ENCODE data around the gene PSAPL1. TPM values are rescaled to one million over a fixed set of nuclear protein-coding genes. Genes with fewer than 3 reads are reported as not detected.

PSAPL1 gene
- total RNA-seq, 1 donor from 2014 or later: not detected

GRCh38 chr4:7466215-7466614, 31.5 kb upstream of the PSAPL1 start:
- no peaks in the 10 kb centered on the region for H3K27me3 Mint-ChIP-seq

DNA sequence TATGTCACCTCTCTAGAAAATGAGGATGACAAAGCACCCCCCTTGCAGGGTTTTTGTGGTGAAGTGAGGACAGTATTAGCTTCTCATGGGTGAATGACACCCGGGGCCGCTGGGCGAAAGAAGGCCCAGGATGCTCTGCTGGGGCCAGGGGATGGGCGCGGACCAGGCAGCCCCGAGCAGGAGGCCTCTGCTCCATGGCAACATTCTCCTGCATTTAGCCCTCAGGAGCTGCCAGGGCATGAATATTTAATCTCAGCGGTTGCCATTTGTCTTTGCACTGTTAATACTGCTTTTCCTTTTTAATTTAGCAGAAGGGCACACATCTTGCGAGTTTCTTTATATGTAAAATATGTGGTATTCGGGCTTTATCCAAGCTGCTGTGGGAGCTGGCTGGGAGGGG, 30.3 kb upstream of the PSAPL1 start:
- H3K4me1 Mint-ChIP-seq: no peaks in the 10 kb centered on the region
- intact Hi-C loops (cut with micrococcal nuclease): no loop called here
- no peak overlapping the region for H3K27ac Mint-ChIP-seq
- TF ChIP-seq, protein P1, sequence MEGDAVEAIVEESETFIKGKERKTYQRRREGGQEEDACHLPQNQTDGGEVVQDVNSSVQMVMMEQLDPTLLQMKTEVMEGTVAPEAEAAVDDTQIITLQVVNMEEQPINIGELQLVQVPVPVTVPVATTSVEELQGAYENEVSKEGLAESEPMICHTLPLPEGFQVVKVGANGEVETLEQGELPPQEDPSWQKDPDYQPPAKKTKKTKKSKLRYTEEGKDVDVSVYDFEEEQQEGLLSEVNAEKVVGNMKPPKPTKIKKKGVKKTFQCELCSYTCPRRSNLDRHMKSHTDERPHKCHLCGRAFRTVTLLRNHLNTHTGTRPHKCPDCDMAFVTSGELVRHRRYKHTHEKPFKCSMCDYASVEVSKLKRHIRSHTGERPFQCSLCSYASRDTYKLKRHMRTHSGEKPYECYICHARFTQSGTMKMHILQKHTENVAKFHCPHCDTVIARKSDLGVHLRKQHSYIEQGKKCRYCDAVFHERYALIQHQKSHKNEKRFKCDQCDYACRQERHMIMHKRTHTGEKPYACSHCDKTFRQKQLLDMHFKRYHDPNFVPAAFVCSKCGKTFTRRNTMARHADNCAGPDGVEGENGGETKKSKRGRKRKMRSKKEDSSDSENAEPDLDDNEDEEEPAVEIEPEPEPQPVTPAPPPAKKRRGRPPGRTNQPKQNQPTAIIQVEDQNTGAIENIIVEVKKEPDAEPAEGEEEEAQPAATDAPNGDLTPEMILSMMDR (IDR thresholded peaks at IDR 0.05): no peak
- no peaks in the 10 kb centered on the region for H3K27me3 Mint-ChIP-seq
- H3K4me3 Mint-ChIP-seq: no peak overlapping the region
- H3K36me3 Mint-ChIP-seq (ENCODE audit: low read depth): no peaks in the 10 kb centered on the region
- ChIA-PET POLR2A (no interaction called here), CTCF (no interaction called here)
- DNase-seq: no peak
- peaks cover 2% of the 10 kb centered on the region for H3K9me3 Mint-ChIP-seq
- no peak for ATAC-seq (ENCODE audit: low read depth)

More at GRCh38 chr4:7466215-7466614, 31.5 kb upstream of the PSAPL1 start:
- intact Hi-C loops (cut with micrococcal nuclease): no loop called here
- H3K4me3 Mint-ChIP-seq: no peak overlapping the region
- CTCF ChIA-PET: no interaction called here
- peaks cover 2% of the 10 kb centered on the region for H3K9me3 Mint-ChIP-seq
- DNase-seq (no peak), ATAC-seq (ENCODE audit: low read depth) (no peak)
- TF ChIP-seq, protein P1 (IDR thresholded peaks at IDR 0.05): no peak
- POLR2A ChIA-PET: no interaction called here
- H3K4me1 Mint-ChIP-seq: no peaks in the 10 kb centered on the region
- H3K27ac Mint-ChIP-seq: no peak overlapping the region
- H3K36me3 Mint-ChIP-seq (ENCODE audit: low read depth): no peaks in the 10 kb centered on the region

DNA sequence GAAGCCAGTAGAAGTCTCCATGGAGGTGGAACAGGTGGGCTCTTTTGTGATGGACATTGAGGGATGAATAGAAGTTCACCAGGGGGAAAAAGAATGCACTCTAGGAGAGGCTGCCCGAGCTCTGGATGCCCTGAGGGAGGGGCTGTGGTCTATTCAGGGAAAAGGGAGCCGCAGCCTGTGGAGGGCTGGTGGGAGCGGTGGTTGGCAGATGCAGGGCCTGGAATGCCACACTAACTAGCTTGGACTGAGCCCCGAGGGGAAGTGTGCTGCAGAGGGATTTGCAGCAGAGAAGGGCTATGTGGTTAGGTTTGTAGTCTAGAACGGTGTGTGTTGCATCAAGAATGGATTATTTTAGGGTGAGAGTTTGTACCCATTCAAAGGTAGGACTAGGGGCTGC, 29.5 kb upstream of the PSAPL1 start:
- no peaks in the 10 kb centered on the region for H3K36me3 Mint-ChIP-seq (ENCODE audit: low read depth)
- no peak overlapping the region for H3K27ac Mint-ChIP-seq
- TF ChIP-seq, protein P1 (IDR thresholded peaks at IDR 0.05): no peak
- H3K27me3 Mint-ChIP-seq: no peaks in the 10 kb centered on the region
- H3K4me1 Mint-ChIP-seq: no peaks in the 10 kb centered on the region
- DNase-seq (no peak), ATAC-seq (ENCODE audit: low read depth) (no peak)
- intact Hi-C loops (cut with micrococcal nuclease): no loop called here
- POLR2A ChIA-PET: no interaction called here
- H3K4me3 Mint-ChIP-seq: no peak overlapping the region
- H3K9me3 Mint-ChIP-seq: peaks cover 2% of the 10 kb centered on the region
- CTCF ChIA-PET: no interaction called here

DNA sequence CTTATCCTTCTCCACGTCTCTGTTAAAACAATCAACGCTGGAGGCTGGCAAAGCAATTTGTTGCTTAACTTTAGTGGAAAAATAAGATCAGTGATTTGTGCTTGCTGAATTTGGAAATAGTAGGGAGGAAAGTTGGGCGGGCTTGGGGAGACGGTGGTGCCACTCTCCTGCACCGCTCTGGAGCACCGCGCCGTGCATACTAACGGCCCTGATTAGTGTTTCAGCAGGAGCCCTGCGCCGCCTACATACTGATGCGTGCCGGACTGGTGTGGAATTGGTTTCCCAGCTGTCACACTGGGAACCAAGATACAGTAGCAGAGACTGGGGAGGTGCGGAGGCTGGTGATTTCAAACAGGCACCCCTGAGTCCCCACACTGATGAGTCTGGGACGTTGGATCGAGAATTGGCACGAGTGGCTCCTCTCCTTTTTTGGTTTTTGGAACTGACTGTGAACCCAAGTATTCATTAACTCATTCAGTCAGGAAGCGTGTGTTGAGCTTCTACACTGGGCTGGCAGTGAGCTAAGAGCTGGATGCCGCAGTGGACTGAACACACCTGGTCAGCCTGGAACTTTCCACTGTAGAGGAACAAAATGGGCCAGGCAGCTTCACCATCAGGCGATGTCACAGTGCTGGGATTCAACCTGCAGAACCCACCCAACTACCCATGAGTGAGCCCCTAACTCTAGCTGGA, 29.0 kb upstream of the PSAPL1 start:
- TF ChIP-seq, protein P1 (IDR thresholded peaks at IDR 0.05): no peak
- H3K4me1 Mint-ChIP-seq: no peaks in the 10 kb centered on the region
- peaks cover 2% of the 10 kb centered on the region for H3K9me3 Mint-ChIP-seq
- no peak overlapping the region for H3K27ac Mint-ChIP-seq
- no peaks in the 10 kb centered on the region for H3K36me3 Mint-ChIP-seq (ENCODE audit: low read depth)
- DNase-seq (no peak), ATAC-seq (ENCODE audit: low read depth) (no peak)
- POLR2A ChIA-PET: no interaction called here
- H3K4me3 Mint-ChIP-seq: no peak overlapping the region
- H3K27me3 Mint-ChIP-seq: no peaks in the 10 kb centered on the region
- intact Hi-C loops (cut with micrococcal nuclease): no loop called here
- CTCF ChIA-PET: no interaction called here

GRCh38 chr4:7462509-7462971, 27.8 kb upstream of the PSAPL1 start:
- Mint-ChIP-seq H3K36me3 (ENCODE audit: low read depth) (no peaks in the 10 kb centered on the region), H3K4me1 (no peaks in the 10 kb centered on the region), H3K9me3 (peaks cover 2% of the 10 kb centered on the region), H3K4me3 (no peak overlapping the region), H3K27me3 (no peaks in the 10 kb centered on the region), H3K27ac (no peak overlapping the region)
- ATAC-seq (ENCODE audit: low read depth) (no peak), DNase-seq (no peak)
- ChIA-PET POLR2A (no interaction called here), CTCF (no interaction called here)
- intact Hi-C loops (cut with micrococcal nuclease): no loop called here
- TF ChIP-seq, protein P1 (IDR thresholded peaks at IDR 0.05): no peak
